Thyroid gland (tissue), 4 donors: ENCODE data around the gene OAT.

Experiments
- CTCF ChIP-seq, 6 experiments: fragments of 200-600 bp in 3 of 6; fragments of 450-650 bp in 3 of 6; sonication (generic) in 3 of 6; IDR thresholded peaks; one replicate each; pipeline ENCODE4 v1.5.1; 2016 to 2019; ENCODE audit warnings: antibody characterized with exemption in 6 of 6, mild to moderate bottlenecking in 2 of 6, inconsistent platforms in 1 of 6, moderate library complexity in 1 of 6
- POLR2A ChIP-seq, 2 donors: fragments of 450-650 bp; IDR thresholded peaks; one replicate each; pipeline ENCODE4 v1.6.1; 2017; ENCODE audit warnings: antibody characterized with exemption in 2 of 2, mild to moderate bottlenecking in 2 of 2, moderate library complexity in 1 of 2

DNA sequence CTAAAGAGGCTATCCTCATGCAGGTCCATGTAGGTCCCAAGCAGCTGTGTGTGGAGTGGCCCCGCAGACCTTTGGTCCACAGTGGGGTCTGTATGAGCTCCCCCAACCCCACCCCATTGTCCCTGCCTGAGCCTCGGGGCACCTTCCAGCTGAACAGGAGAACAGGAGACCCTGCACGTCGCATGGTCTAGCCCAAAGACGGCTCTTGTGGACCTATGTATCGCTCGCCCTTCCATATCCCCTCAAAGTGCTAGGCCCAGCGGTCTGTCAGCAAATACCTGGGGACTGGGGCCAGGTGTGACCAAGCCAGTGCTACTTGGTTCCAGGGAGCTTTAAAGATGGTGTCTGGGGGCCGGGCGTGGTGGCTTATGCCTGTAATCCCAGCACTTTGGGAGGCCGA lies 43.0 kb downstream of the OAT start:
- TF ChIP-seq CTCF (IDR thresholded peaks at IDR 0.05), result no peak
- TF ChIP-seq POLR2A (IDR thresholded peaks at IDR 0.05), result no peak
